H9 (cell line): ENCODE data around the gene PDE6D. TPM values are rescaled to one million over a fixed set of nuclear protein-coding genes. Genes with fewer than 3 reads are reported as not detected.

Experiments used
- DNase-seq: peaks from one replicate; pipeline ENCODE4 v3.0.0-alpha.2; 2017
- H2AFZ ChIP-seq: one replicate; pipeline ENCODE4 v1.6.1; 2013; ENCODE audit warnings: mild to moderate bottlenecking, low read length, control low read depth, moderate library complexity
- H2AK5ac ChIP-seq: 2 replicates; pipeline ENCODE4 v1.6.1; 2013; ENCODE audit warnings: low read length, control low read depth, mixed read lengths; ENCODE audit not compliant: insufficient read length
- H2BK120ac ChIP-seq: one replicate; pipeline ENCODE4 v1.6.1; 2013; ENCODE audit warnings: low read depth, mild to moderate bottlenecking, low read length, control low read depth, inconsistent platforms; ENCODE audit not compliant: poor library complexity, severe bottlenecking
- H2BK12ac ChIP-seq: 2 replicates; pipeline ENCODE4 v1.6.1; 2013; ENCODE audit warnings: low read length, control low read depth, mixed read lengths, low read depth; ENCODE audit not compliant: insufficient read length
- H2BK15ac ChIP-seq: 2 replicates; pipeline ENCODE4 v1.6.1; 2013; ENCODE audit warnings: low read depth, low read length, control low read depth
- H2BK20ac ChIP-seq: one replicate; pipeline ENCODE4 v1.6.1; 2013; ENCODE audit warnings: low read depth, mild to moderate bottlenecking, low read length, control low read depth, inconsistent platforms; ENCODE audit not compliant: poor library complexity, severe bottlenecking
- H2BK5ac ChIP-seq: 2 replicates; pipeline ENCODE4 v1.6.1; 2013; ENCODE audit warnings: low read length, control low read depth, mixed read lengths; ENCODE audit not compliant: insufficient read length
- H3K14ac ChIP-seq: 2 replicates; pipeline ENCODE4 v1.6.1; 2013; ENCODE audit warnings: low read length, control low read depth; ENCODE audit not compliant: insufficient read depth
- H3K18ac ChIP-seq: 2 replicates; pipeline ENCODE4 v1.6.1; 2013; ENCODE audit warnings: low read depth, mild to moderate bottlenecking, mixed read lengths, low read length, control low read depth; ENCODE audit not compliant: insufficient read length
- H3K23ac ChIP-seq: 2 replicates; pipeline ENCODE4 v1.6.1; 2013; ENCODE audit warnings: low read length, control low read depth, mixed read lengths, low read depth; ENCODE audit not compliant: insufficient read length
- H3K23me2 ChIP-seq: 2 replicates; pipeline ENCODE4 v1.6.1; 2013; ENCODE audit warnings: low read depth, mild to moderate bottlenecking, mixed read lengths, low read length, control low read depth; ENCODE audit not compliant: insufficient read length, poor library complexity, severe bottlenecking
- H3K27ac ChIP-seq: 2 replicates; pipeline ENCODE4 v1.5.1; 2013; ENCODE audit warnings: low read length, control low read depth, mixed read lengths, low read depth; ENCODE audit not compliant: insufficient read length
- H3K27me3 ChIP-seq: 2 replicates; pipeline ENCODE4 v1.6.1; 2013; ENCODE audit warnings: low read length, control low read depth, inconsistent platforms; ENCODE audit not compliant: insufficient read depth
- H3K4ac ChIP-seq: 2 replicates; pipeline ENCODE4 v1.6.1; 2013; ENCODE audit warnings: low read depth, mild to moderate bottlenecking, control low read depth, inconsistent platforms, low read length, moderate library complexity
- H3K4me1 ChIP-seq: 2 replicates; pipeline ENCODE4 v1.6.1; 2013; ENCODE audit warnings: low read length, control low read depth, inconsistent platforms; ENCODE audit not compliant: insufficient read depth
- H3K4me2 ChIP-seq: 2 replicates; pipeline ENCODE4 v1.6.1; 2013; ENCODE audit warnings: low read length, control low read depth, mixed read lengths; ENCODE audit not compliant: insufficient read length, insufficient read depth
- H3K56ac ChIP-seq: 2 replicates; pipeline ENCODE4 v1.6.1; 2013; ENCODE audit warnings: low read depth, mild to moderate bottlenecking, mixed read lengths, low read length, control low read depth; ENCODE audit not compliant: insufficient read length
- H3K79me1 ChIP-seq: 2 replicates; pipeline ENCODE4 v1.6.1; 2013; ENCODE audit warnings: low read depth, mild to moderate bottlenecking, moderate library complexity, low read length, control low read depth, inconsistent platforms; ENCODE audit not compliant: insufficient read depth, poor library complexity, severe bottlenecking
- H3K79me2 ChIP-seq: 2 replicates; pipeline ENCODE4 v1.6.1; 2013; ENCODE audit warnings: low read length, control low read depth, inconsistent platforms; ENCODE audit not compliant: insufficient read depth
- H3K9ac ChIP-seq: 2 replicates; pipeline ENCODE4 v1.6.1; 2013; ENCODE audit warnings: low read length, control low read depth, mixed read lengths; ENCODE audit not compliant: insufficient read length; ENCODE audit errors: extremely low read depth
- H3K9me3 ChIP-seq: one replicate; pipeline ENCODE4 v1.6.1; 2013; ENCODE audit warnings: low read depth, low read length, inconsistent platforms; ENCODE audit not compliant: control insufficient read depth
- H3T11ph ChIP-seq: one replicate; pipeline ENCODE4 v1.6.1; 2013; ENCODE audit warnings: mild to moderate bottlenecking, low read length, control low read depth, inconsistent platforms
- H4K20me1 ChIP-seq: one replicate; pipeline ENCODE4 v1.6.1; 2013; ENCODE audit not compliant: control insufficient read depth, insufficient read length, insufficient read depth
- H4K5ac ChIP-seq: 2 replicates; pipeline ENCODE4 v1.6.1; 2013; ENCODE audit warnings: low read depth, mild to moderate bottlenecking, mixed read lengths, low read length, control low read depth; ENCODE audit not compliant: insufficient read length
- H4K8ac ChIP-seq: replicated peaks from 2 replicates; pipeline ENCODE4 v1.6.1; 2013; ENCODE audit warnings: low read length, control low read depth, mixed read lengths, low read depth; ENCODE audit not compliant: insufficient read length
- H4K91ac ChIP-seq: 2 replicates; pipeline ENCODE4 v1.6.1; 2013; ENCODE audit warnings: low read depth, mild to moderate bottlenecking, moderate library complexity, mixed read lengths, low read length, control low read depth; ENCODE audit not compliant: insufficient read length
- H3K27ac Mint-ChIP-seq, 3 experiments: 2 replicates in 2 of 3; 3 replicates in 1 of 3; pipeline ENCODE4 v1.8.0; 2020 to 2021; ENCODE audit warnings: mixed read lengths in 3 of 3, mild to moderate bottlenecking in 1 of 3, moderate library complexity in 1 of 3
- H3K27me3 Mint-ChIP-seq: 2 replicates; pipeline ENCODE4 v1.8.0; 2021; ENCODE audit warnings: low read depth, mild to moderate bottlenecking, moderate library complexity, mixed read lengths
- H3K36me3 Mint-ChIP-seq, 3 experiments: 2 replicates in 2 of 3; 3 replicates in 1 of 3; pipeline ENCODE4 v1.8.0; 2020 to 2021; ENCODE audit warnings: low read depth in 3 of 3, mixed read lengths in 3 of 3; ENCODE audit not compliant: insufficient read depth in 1 of 3
- H3K4me1 Mint-ChIP-seq, 2 experiments: 2 replicates each; pipeline ENCODE4 v1.8.0; 2020; ENCODE audit warnings: mixed read lengths in 2 of 2
- H3K4me3 Mint-ChIP-seq, 2 experiments: 2 replicates in 1 of 2; 3 replicates in 1 of 2; pipeline ENCODE4 v1.8.0; 2020 to 2021; ENCODE audit warnings: mild to moderate bottlenecking in 2 of 2, mixed read lengths in 2 of 2, moderate library complexity in 1 of 2
- H3K9me3 Mint-ChIP-seq, 2 experiments: 2 replicates in 1 of 2; 3 replicates in 1 of 2; pipeline ENCODE4 v1.8.0; 2020; ENCODE audit warnings: mild to moderate bottlenecking in 2 of 2, mixed read lengths in 2 of 2, moderate library complexity in 1 of 2
- WGBS: extraction: QIAGEN DNeasy Blood & Tissue Kit; methylation state at CpG from one replicate; pipeline ENCODE4 v1.1.7; 2013; ENCODE audit warnings: missing lambda C conversion rate, low lambda C conversion rate, mixed read lengths; ENCODE audit not compliant: insufficient read length; ENCODE audit errors: extremely low coverage; 5-methylcytosine and 5-hydroxymethylcytosine counted together
- total RNA-seq: library from RNA; stranded (reverse); gene quantifications from 2 replicates; pipeline ENCODE4 v1.2.1, GENCODE V29; 2021
- TF ChIP-seq, protein P1 (sequence below): fragments of 200-600 bp; sonication (generic); conservative IDR thresholded peaks from 3 replicates; pipeline ENCODE4 v1.8.0; 2021; ENCODE audit warnings: antibody characterized with exemption, mild to moderate bottlenecking

The PDE6D gene
- total RNA-seq, 1 experiment from 2014 or later: 33.7 TPM

DNA sequence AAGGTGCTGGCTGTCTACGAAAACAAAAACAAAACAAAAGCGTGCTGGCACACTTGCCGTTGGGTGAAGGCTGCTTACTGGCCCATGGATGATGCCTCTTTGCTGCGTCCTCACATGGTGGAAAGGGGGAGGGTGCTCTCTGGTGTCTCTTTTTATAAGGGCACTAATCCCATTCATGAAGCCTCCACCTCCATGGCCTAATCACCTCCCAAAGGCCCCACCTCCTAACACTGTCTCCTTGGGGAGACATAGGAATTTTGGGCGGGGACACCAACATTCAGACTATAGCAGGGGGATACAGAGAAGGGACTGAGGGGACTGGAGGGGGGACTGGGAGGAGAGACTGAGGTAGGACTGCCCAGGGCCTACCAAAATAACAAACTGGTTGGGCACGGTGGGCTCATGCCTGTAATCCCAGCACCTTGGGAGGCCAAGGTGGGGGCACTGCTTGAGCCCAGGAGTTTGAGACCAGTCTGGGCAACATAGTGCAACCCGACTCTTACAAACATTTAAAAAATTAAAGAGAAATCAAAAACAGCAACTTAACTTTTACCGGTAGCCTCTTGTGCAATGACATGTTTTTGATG, 58.3 kb downstream of the PDE6D start:
- H3K4ac ChIP-seq: no peak overlapping the region
- no peaks in the 10 kb centered on the region for H3K79me1 ChIP-seq
- no peaks in the 10 kb centered on the region for H3K4me1 ChIP-seq
- H3T11ph ChIP-seq: no peak overlapping the region
- H3K23ac ChIP-seq: no peak overlapping the region
- H3K27ac ChIP-seq: no peak overlapping the region
- H4K91ac ChIP-seq: no peak overlapping the region
- H2BK120ac ChIP-seq: no peak overlapping the region
- H3K79me2 ChIP-seq: no peaks in the 10 kb centered on the region
- H3K27me3 ChIP-seq: no peaks in the 10 kb centered on the region
- no peak for DNase-seq
- TF ChIP-seq, protein P1, sequence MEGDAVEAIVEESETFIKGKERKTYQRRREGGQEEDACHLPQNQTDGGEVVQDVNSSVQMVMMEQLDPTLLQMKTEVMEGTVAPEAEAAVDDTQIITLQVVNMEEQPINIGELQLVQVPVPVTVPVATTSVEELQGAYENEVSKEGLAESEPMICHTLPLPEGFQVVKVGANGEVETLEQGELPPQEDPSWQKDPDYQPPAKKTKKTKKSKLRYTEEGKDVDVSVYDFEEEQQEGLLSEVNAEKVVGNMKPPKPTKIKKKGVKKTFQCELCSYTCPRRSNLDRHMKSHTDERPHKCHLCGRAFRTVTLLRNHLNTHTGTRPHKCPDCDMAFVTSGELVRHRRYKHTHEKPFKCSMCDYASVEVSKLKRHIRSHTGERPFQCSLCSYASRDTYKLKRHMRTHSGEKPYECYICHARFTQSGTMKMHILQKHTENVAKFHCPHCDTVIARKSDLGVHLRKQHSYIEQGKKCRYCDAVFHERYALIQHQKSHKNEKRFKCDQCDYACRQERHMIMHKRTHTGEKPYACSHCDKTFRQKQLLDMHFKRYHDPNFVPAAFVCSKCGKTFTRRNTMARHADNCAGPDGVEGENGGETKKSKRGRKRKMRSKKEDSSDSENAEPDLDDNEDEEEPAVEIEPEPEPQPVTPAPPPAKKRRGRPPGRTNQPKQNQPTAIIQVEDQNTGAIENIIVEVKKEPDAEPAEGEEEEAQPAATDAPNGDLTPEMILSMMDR: no peak
- Mint-ChIP-seq H3K9me3 (no peaks in the 10 kb centered on the region), H3K27me3 (no peaks in the 10 kb centered on the region; the same call in 1 of the 2 replicates), H3K27ac (peak overlapping the region in 1 of 3 experiments; percentile 83; a peak in 2 of 7 replicates), H3K4me3 (no peak overlapping the region; a peak in 1 of 5 replicates), H3K36me3 (no peaks in the 10 kb centered on the region; a peak in 1 of 7 replicates), H3K4me1 (peaks cover 15 to 24% of the 10 kb centered on the region in 2 experiments)
- no peak overlapping the region for H4K5ac ChIP-seq
- no peak overlapping the region for H4K8ac ChIP-seq
- no peaks in the 10 kb centered on the region for H3K9me3 ChIP-seq
- H3K56ac ChIP-seq: no peak overlapping the region
- H2BK15ac ChIP-seq: no peak overlapping the region
- no peak overlapping the region for H2BK12ac ChIP-seq
- H3K18ac ChIP-seq: no peak overlapping the region
- H2BK20ac ChIP-seq: no peak overlapping the region
- H3K4me2 ChIP-seq: no peak overlapping the region
- no peaks in the 10 kb centered on the region for H3K23me2 ChIP-seq
- H4K20me1 ChIP-seq: no peaks in the 10 kb centered on the region
- H2BK5ac ChIP-seq: no peak overlapping the region
- H2AK5ac ChIP-seq: no peak overlapping the region
- no CpG with 5 or more reads among the region's 8 CpGs for WGBS
- H2AFZ ChIP-seq: no peak overlapping the region
- no peak overlapping the region for H3K9ac ChIP-seq
- no peak overlapping the region for H3K14ac ChIP-seq
